ENCODE data around the gene APCS. TPM values are rescaled to one million over a fixed set of nuclear protein-coding genes. Genes with fewer than 3 reads are reported as not detected.

APCS gene
- total RNA-seq, 1 donor from 2014 or later: not detected

DNA sequence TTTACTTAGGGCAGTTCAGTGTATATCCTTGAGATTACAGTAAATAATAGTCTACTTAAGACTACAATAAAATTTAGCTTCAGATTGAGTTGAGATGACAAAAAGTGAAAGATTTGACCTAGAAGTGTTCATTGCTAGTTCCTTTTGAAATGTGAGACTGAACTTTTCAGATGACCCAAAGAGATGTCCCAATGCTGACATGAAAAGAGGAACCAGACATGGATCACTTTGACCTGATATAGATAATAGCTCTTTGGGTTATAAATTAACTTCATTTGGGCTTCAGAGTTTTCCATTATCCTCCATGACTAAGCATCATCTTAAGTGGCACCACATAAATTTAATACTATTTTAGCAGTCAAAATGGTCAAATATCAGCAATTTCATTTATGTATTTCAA, 26.1 kb upstream of the APCS start:
- Histone ChIP-seq H3K27me3 (ENCODE audit: control insufficient read depth, insufficient read depth, low read length) (no peaks in the 10 kb centered on the region), H3K36me3 (ENCODE audit: control insufficient read depth, insufficient read depth, low read length) (no peaks in the 10 kb centered on the region), H3K4me3 (ENCODE audit: low read depth, low read length) (no peak overlapping the region)
- no peak for DNase-seq (ENCODE audit: low read depth)
- TF ChIP-seq, protein P1, sequence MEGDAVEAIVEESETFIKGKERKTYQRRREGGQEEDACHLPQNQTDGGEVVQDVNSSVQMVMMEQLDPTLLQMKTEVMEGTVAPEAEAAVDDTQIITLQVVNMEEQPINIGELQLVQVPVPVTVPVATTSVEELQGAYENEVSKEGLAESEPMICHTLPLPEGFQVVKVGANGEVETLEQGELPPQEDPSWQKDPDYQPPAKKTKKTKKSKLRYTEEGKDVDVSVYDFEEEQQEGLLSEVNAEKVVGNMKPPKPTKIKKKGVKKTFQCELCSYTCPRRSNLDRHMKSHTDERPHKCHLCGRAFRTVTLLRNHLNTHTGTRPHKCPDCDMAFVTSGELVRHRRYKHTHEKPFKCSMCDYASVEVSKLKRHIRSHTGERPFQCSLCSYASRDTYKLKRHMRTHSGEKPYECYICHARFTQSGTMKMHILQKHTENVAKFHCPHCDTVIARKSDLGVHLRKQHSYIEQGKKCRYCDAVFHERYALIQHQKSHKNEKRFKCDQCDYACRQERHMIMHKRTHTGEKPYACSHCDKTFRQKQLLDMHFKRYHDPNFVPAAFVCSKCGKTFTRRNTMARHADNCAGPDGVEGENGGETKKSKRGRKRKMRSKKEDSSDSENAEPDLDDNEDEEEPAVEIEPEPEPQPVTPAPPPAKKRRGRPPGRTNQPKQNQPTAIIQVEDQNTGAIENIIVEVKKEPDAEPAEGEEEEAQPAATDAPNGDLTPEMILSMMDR (IDR thresholded peaks at IDR 0.05; ENCODE audit: insufficient read depth, low read length, poor library complexity, severe bottlenecking): no peak

DNA sequence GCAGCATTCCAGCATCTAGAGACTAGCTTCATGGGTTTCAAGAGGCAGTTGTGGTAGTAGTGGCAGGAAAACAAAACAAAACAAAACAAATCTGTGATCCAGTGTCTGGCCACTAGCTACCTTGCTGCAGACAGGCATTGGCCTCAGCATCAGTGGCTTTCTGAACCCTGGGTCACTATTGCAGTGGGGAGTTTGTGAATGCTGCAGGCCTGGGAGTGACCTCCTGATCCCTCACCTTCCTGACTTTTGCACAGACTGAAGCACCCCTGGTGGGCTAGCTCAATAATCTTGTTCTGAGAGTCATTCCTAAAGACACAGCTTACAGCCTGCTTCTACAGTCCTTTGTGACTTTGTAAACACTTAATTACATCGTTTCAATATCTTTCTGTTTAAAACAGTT, 24.9 kb upstream of the APCS start:
- Histone ChIP-seq H3K4me3 (ENCODE audit: low read depth, low read length) (no peak overlapping the region), H3K27me3 (ENCODE audit: control insufficient read depth, insufficient read depth, low read length) (no peaks in the 10 kb centered on the region), H3K36me3 (ENCODE audit: control insufficient read depth, insufficient read depth, low read length) (no peaks in the 10 kb centered on the region)
- TF ChIP-seq, protein P1 (IDR thresholded peaks at IDR 0.05; ENCODE audit: insufficient read depth, low read length, poor library complexity, severe bottlenecking): no peak
- no peak for DNase-seq (ENCODE audit: low read depth)

DNA sequence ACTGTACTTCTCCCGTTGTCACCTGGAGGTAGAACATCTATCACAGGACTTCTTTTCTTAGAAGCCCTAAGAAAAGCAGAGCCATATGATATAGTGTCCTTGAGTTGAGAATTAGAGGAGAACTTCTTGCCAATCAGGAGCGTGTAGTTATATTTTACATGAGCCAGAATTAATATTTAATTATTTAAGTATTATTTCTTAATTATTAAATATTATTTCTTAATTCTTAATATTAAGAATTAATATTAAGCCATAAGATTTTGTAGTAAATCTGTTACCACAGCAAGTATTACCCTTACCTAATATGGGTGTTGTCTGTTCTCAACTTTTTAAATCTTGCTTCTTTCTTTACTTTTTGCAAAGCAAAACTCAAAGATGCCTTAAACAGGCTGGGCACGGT, 10.2 kb upstream of the APCS start:
- Histone ChIP-seq H3K27me3 (ENCODE audit: control insufficient read depth, insufficient read depth, low read length) (no peaks in the 10 kb centered on the region), H3K4me3 (ENCODE audit: low read depth, low read length) (no peak overlapping the region), H3K36me3 (ENCODE audit: control insufficient read depth, insufficient read depth, low read length) (no peaks in the 10 kb centered on the region)
- no peak for DNase-seq (ENCODE audit: low read depth)
- TF ChIP-seq, protein P1 (IDR thresholded peaks at IDR 0.05; ENCODE audit: insufficient read depth, low read length, poor library complexity, severe bottlenecking): no peak

DNA sequence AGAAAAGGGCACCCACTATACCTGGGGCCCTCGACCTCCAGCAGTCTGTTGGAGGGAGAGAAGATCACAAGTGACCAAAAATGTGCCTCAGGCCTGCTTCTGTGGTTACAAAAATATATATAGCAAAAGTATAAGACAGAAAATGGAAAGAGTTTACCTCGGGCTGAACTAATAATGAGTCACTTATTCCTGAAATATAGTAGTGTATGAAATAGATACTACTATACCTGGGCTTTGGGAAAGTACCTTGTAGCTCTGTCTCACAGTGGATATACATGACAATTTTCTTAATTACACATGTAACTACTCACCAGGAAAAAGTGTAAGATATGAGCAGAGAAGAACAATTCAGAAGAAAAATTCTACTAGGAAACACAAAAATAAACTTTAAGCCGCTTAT, 7.3 kb upstream of the APCS start:
- no peaks in the 10 kb centered on the region for H3K27me3 ChIP-seq (ENCODE audit: control insufficient read depth, insufficient read depth, low read length)
- no peak overlapping the region for H3K4me3 ChIP-seq (ENCODE audit: low read depth, low read length)
- TF ChIP-seq, protein P1 (IDR thresholded peaks at IDR 0.05; ENCODE audit: insufficient read depth, low read length, poor library complexity, severe bottlenecking): no peak
- DNase-seq (ENCODE audit: low read depth): no peak
- no peaks in the 10 kb centered on the region for H3K36me3 ChIP-seq (ENCODE audit: control insufficient read depth, insufficient read depth, low read length)

DNA sequence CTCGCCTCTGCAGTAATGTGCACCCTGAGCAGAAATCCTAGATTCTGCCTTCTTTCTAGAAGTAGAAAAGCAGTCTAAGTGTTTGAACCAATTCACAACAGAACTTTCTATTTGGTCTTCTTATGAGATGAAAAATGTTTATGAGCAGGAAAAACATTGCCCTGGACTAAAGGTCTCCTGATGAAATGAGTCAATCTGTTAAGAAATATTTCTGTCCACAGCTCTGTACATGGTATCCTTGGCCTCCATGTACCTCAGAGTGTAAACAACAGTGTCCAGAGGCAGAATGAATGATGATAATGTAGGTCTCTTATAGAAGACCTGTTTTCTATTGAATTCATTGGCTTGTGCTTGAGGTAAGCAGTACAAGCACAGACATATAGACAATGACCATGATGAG, 6.2 kb upstream of the APCS start:
- Histone ChIP-seq H3K36me3 (ENCODE audit: control insufficient read depth, insufficient read depth, low read length) (no peaks in the 10 kb centered on the region), H3K27me3 (ENCODE audit: control insufficient read depth, insufficient read depth, low read length) (no peaks in the 10 kb centered on the region), H3K4me3 (ENCODE audit: low read depth, low read length) (no peak overlapping the region)
- TF ChIP-seq, protein P1 (IDR thresholded peaks at IDR 0.05; ENCODE audit: insufficient read depth, low read length, poor library complexity, severe bottlenecking): no peak
- DNase-seq (ENCODE audit: low read depth): no peak

DNA sequence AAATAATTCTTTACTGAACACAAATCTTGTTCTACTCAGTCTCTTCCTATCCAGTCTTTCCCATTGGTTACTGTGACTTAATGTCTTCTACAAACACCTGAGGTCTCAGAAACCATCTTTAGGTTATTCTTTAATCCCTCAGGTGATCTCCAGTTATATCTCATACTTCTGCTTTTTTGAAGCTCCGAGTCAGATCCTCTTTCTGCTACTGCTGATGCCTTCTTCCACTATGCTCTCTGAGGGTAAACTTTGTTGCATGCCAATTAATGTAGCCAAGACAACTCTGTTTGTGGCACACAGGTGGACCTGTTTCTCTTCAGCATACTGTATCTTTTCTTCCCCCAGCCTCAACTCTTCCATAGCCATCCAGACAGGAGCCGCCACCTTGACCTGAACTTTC, 3.1 kb upstream of the APCS start:
- DNase-seq (ENCODE audit: low read depth): no peak
- TF ChIP-seq, protein P1 (IDR thresholded peaks at IDR 0.05; ENCODE audit: insufficient read depth, low read length, poor library complexity, severe bottlenecking): no peak
- H3K27me3 ChIP-seq (ENCODE audit: control insufficient read depth, insufficient read depth, low read length): no peaks in the 10 kb centered on the region
- H3K36me3 ChIP-seq (ENCODE audit: control insufficient read depth, insufficient read depth, low read length): no peaks in the 10 kb centered on the region
- no peak overlapping the region for H3K4me3 ChIP-seq (ENCODE audit: low read depth, low read length)
